ENCODE measurements around the gene NFKBIE.

NFKBIE gene

DNA sequence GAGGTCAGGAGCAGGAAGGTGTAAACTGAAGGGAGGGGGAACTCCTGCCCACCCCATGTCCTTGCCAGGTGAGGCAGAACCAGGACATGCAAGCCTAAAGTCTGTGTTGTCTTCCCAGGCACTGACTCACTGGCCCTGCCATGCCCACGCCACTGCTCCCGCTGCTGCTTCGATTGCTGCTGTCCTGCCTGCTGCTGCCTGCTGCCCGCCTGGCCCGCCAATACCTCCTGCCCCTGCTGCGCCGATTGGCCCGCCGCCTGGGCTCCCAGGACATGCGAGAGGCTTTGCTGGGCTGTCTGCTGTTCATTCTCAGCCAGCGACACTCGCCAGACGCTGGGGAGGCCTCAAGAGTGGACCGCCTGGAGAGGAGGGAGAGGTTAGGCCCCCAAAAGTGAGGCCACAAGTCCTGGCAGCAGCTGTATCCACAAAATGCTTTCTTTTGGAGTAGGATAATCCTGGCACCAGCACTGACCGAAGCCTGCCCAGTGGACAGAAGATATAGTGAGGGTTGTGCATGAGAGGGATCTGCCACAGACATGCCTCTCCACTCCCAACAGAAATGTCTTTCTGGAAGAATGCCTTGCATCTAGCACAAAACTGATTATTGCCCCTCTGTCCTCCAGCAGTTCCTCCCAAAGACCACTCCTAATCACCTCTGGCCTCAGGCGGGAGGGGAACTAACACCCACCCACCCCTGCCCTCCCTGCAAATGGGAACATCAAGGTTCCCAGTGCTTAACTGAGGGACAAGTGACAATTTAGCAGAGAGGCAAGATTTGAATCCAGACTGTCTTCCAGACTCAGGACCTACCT is 47.8 kb downstream of the NFKBIE start:
- DNase-seq (ENCODE audit: low read depth): peak; percentile 70
- H3K4me3 ChIP-seq (ENCODE audit: low read length): no peak overlapping the region
- TF ChIP-seq, protein P1, sequence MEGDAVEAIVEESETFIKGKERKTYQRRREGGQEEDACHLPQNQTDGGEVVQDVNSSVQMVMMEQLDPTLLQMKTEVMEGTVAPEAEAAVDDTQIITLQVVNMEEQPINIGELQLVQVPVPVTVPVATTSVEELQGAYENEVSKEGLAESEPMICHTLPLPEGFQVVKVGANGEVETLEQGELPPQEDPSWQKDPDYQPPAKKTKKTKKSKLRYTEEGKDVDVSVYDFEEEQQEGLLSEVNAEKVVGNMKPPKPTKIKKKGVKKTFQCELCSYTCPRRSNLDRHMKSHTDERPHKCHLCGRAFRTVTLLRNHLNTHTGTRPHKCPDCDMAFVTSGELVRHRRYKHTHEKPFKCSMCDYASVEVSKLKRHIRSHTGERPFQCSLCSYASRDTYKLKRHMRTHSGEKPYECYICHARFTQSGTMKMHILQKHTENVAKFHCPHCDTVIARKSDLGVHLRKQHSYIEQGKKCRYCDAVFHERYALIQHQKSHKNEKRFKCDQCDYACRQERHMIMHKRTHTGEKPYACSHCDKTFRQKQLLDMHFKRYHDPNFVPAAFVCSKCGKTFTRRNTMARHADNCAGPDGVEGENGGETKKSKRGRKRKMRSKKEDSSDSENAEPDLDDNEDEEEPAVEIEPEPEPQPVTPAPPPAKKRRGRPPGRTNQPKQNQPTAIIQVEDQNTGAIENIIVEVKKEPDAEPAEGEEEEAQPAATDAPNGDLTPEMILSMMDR (IDR thresholded peaks at IDR 0.05; ENCODE audit: insufficient read depth, low read depth, low read length, missing control alignments): no peak

DNA sequence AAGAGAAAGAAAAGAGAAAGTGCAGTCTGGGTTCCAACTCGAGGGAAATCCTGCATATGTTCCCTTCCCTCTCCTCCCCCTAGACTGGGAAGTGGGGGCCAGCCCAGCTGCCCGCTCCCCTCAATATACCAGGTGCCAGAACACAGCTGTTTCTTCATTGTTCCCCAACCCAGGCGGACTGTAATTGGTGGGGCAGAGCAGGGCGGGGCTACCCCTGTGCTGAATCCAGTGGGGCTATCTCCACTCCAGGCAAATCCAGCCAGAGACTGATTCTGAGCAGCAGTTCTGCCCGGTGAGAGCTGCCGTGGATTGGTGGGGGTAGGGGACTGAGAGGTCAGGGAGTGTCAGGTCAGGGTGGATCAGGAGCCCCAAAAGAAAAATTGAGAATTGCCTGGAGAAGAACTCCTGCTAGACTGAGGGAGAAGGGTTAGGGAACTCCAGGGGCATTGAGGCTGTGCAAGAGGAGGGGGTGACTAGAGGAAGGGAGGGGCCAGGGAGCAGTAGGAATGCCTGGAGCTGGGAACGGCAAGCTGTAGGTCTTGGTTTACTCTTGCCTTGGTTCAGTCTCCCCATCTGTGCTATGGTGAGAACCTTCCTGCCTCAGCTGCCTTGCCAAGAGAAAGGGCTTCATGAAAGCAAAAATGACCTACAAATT is 48.5 kb downstream of the NFKBIE start, which contains the start of gene MYMX:
MYMX (plus strand) TSS at position 250 of the 655 bp plus-strand sequence. CDS start 546 bp downstream, outside the sequence.
- TF ChIP-seq, protein P1 (IDR thresholded peaks at IDR 0.05; ENCODE audit: insufficient read depth, low read depth, low read length, missing control alignments): no peak
- no peak for DNase-seq (ENCODE audit: low read depth)
- no peak within 1 kb of the TSS for H3K4me3 ChIP-seq (ENCODE audit: low read length)

DNA sequence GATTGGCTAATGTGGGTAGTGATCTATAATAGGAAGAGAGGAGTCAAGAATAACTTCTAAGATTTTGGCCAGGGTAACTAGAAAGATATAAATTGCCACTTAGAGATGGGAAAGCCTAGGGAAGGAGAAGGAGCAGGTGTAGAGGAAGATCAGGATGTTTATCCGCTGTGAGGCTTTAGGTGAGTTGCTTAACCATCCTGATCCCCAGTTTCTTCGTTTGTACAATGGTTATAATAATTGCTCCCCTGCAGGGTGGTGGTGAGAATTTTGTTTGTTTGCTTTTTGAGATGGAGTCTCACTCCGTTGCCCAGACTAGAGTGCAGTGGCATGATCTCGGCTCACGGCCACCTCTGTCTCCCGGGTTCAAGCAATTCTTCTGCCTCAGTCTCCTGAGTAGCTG is 51.0 kb downstream of the NFKBIE start:
- TF ChIP-seq, protein P1 (IDR thresholded peaks at IDR 0.05; ENCODE audit: insufficient read depth, low read depth, low read length, missing control alignments): no peak
- H3K4me3 ChIP-seq (ENCODE audit: low read length): no peak overlapping the region
- DNase-seq (ENCODE audit: low read depth): no peak

DNA sequence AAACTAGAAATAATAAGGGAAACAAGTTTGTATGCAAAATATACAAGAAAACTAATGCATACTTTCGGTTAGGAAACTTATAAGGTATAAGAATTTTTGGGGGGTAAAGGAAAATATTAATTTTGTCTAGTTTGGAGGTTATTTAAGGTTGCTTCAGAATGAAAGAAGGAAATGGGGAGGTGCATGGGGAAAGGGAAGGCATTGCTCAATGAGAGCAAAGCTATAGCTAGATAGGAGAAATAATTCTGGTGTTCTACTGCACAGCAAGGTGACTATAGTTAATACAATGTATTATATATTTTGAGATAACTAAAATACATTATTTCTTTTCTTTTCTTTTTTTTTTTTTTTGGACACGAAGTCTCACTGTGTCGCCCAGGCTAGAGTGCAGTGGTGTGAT is 54.1 kb downstream of the NFKBIE start:
- no peak for DNase-seq (ENCODE audit: low read depth)
- H3K4me3 ChIP-seq (ENCODE audit: low read length): no peak overlapping the region
- TF ChIP-seq, protein P1 (IDR thresholded peaks at IDR 0.05; ENCODE audit: insufficient read depth, low read depth, low read length, missing control alignments): no peak
